Uterus (tissue), 4 donors: ENCODE data around the gene ARID3B. TPM values are rescaled to one million over a fixed set of nuclear protein-coding genes. Genes with fewer than 3 reads are reported as not detected.

Experiments used
- DNase-seq, 2 donors: peaks; one replicate each; pipeline ENCODE4 v3.0.0-alpha.2; 2019 to 2020
- H3K27ac ChIP-seq, 2 donors: fragments of 200-600 bp; sonication (generic); 1 replicate in 1 of 2; 2 replicates in 1 of 2; pipeline ENCODE4 v1.5.1; 2016 to 2018
- H3K27me3 ChIP-seq, 2 donors: fragments of 200-600 bp; sonication (generic); one replicate each; pipeline ENCODE4 v1.5.1; 2018 to 2019; ENCODE audit warnings: control low read depth in 1 of 2
- H3K36me3 ChIP-seq, 2 donors: fragments of 200-600 bp; sonication (generic); one replicate each; pipeline ENCODE4 v1.5.1; 2019; ENCODE audit warnings: control low read depth in 1 of 2
- H3K4me1 ChIP-seq, 2 donors: fragments of 200-600 bp; sonication (generic); one replicate each; pipeline ENCODE4 v1.5.1; 2018 to 2019; ENCODE audit warnings: control low read depth in 1 of 2
- H3K4me3 ChIP-seq, 2 donors: fragments of 200-600 bp; sonication (generic); 1 replicate in 1 of 2; 2 replicates in 1 of 2; pipeline ENCODE4 v1.5.1; 2018 to 2019; ENCODE audit warnings: mild to moderate bottlenecking in 1 of 2
- H3K9me3 ChIP-seq, 2 donors: fragments of 200-600 bp; sonication (generic); one replicate each; pipeline ENCODE4 v1.5.1; 2019; ENCODE audit warnings: control low read depth in 1 of 2
- CTCF ChIP-seq, 4 experiments: fragments of 200-600 bp in 2 of 4; fragments of 450-650 bp in 2 of 4; sonication (generic) in 2 of 4; IDR thresholded peaks; one replicate each; pipeline ENCODE4 v1.5.1; 2016 to 2019; ENCODE audit warnings: antibody characterized with exemption in 4 of 4, mild to moderate bottlenecking in 2 of 4, moderate library complexity in 1 of 4
- POLR2A ChIP-seq, 2 donors: fragments of 450-650 bp; IDR thresholded peaks; one replicate each; pipeline ENCODE4 v1.6.1; 2016; ENCODE audit warnings: antibody characterized with exemption in 2 of 2, mild to moderate bottlenecking in 1 of 2, moderate library complexity in 1 of 2
- intact Hi-C: fragments of 100-400 bp; cut with DNase I; formaldehyde crosslinking; loops from one replicate; pipeline ENCODE4 v1.15.1; 2023; ENCODE audit warnings: low total_unique reads
- total RNA-seq, 4 donors: library from RNA; depleted of rRNA in 3 of 4; stranded (reverse); fragments of >200 nt in 3 of 4; gene quantifications; one replicate each; pipeline versions ENCODE4 v1.1.0 to v1.2.4, GENCODE V29; 2014 to 2023
- donor health status: DM: yes; HTN: yes; CAD: no.

ARID3B gene
- total RNA-seq, 4 donors from 2014 or later: 1.5 to 8.8 (median 3.7) TPM

- no peak for TF ChIP-seq POLR2A (IDR thresholded peaks at IDR 0.05)
- no peak for TF ChIP-seq CTCF (IDR thresholded peaks at IDR 0.05)
- no peak for DNase-seq
- Histone ChIP-seq H3K36me3 (no peaks in the 10 kb centered on the region), H3K4me3 (no peak overlapping the region), H3K9me3 (no peaks in the 10 kb centered on the region), H3K27ac (no peak overlapping the region), H3K27me3 (no peaks in the 10 kb centered on the region), H3K4me1 (no peaks in the 10 kb centered on the region)
- intact Hi-C loops: no loop called here
These were observed 40.6 kb upstream of the ARID3B start for GRCh38 chr15:74500401-74500800.

GRCh38 chr15:74502301-74502700 is 38.7 kb upstream of the ARID3B start:
- TF ChIP-seq CTCF (IDR thresholded peaks at IDR 0.05) (no peak), POLR2A (IDR thresholded peaks at IDR 0.05) (no peak)
- H3K4me1 ChIP-seq: no peaks in the 10 kb centered on the region
- H3K4me3 ChIP-seq: no peak overlapping the region
- no peaks in the 10 kb centered on the region for H3K9me3 ChIP-seq
- intact Hi-C loops: no loop called here
- DNase-seq: no peak
- H3K36me3 ChIP-seq: no peaks in the 10 kb centered on the region
- H3K27ac ChIP-seq: no peak overlapping the region
- H3K27me3 ChIP-seq: no peaks in the 10 kb centered on the region

- DNase-seq: no peak
- Histone ChIP-seq H3K36me3 (no peaks in the 10 kb centered on the region), H3K4me3 (no peak overlapping the region), H3K27me3 (no peaks in the 10 kb centered on the region), H3K27ac (no peak overlapping the region), H3K9me3 (no peaks in the 10 kb centered on the region), H3K4me1 (no peaks in the 10 kb centered on the region)
- no peak for TF ChIP-seq CTCF (IDR thresholded peaks at IDR 0.05)
- no peak for TF ChIP-seq POLR2A (IDR thresholded peaks at IDR 0.05)
- intact Hi-C loops: no loop called here
These were observed 36.6 kb upstream of the ARID3B start for GRCh38 chr15:74504418-74504817.

- Histone ChIP-seq H3K4me3 (no peak overlapping the region), H3K9me3 (no peaks in the 10 kb centered on the region), H3K27me3 (no peaks in the 10 kb centered on the region), H3K27ac (no peak overlapping the region), H3K36me3 (no peaks in the 10 kb centered on the region), H3K4me1 (no peaks in the 10 kb centered on the region)
- TF ChIP-seq POLR2A (IDR thresholded peaks at IDR 0.05) (no peak), CTCF (IDR thresholded peaks at IDR 0.05) (no peak)
- DNase-seq: no peak
- intact Hi-C loops: no loop called here
These were observed 36.2 kb upstream of the ARID3B start for GRCh38 chr15:74504836-74505235.

GRCh38 chr15:74505837-74506514 is 35.0 kb upstream of the ARID3B start:
- H3K27me3 ChIP-seq: no peaks in the 10 kb centered on the region
- H3K36me3 ChIP-seq: no peaks in the 10 kb centered on the region
- no peak overlapping the region for H3K27ac ChIP-seq
- intact Hi-C loops: no loop called here
- no peak overlapping the region for H3K4me3 ChIP-seq
- no peak for DNase-seq
- no peaks in the 10 kb centered on the region for H3K4me1 ChIP-seq
- no peaks in the 10 kb centered on the region for H3K9me3 ChIP-seq
- TF ChIP-seq CTCF (IDR thresholded peaks at IDR 0.05) (no peak), POLR2A (IDR thresholded peaks at IDR 0.05) (no peak)
